HepG2 (cell line): ENCODE measurements around the gene MTA2. TPM values are rescaled to one million over a fixed set of nuclear protein-coding genes. Genes with fewer than 3 reads are reported as not detected.

Source experiments
- EEA1 ChIP-seq: sonication (generic); formaldehyde crosslinking; IDR thresholded peaks from 2 replicates; pipeline ENCODE4 v1.5.1; 2020; ENCODE audit warnings: mild to moderate bottlenecking, missing genetic modification reagents, borderline replicate concordance
- HBP1 ChIP-seq: IDR thresholded peaks from 2 replicates; pipeline ENCODE4 v1.6.1; 2016; ENCODE audit warnings: low read depth, control low read depth
- MED1 ChIP-seq: sonication (generic); formaldehyde crosslinking; IDR thresholded peaks from 2 replicates; pipeline ENCODE4 v1.4.0; 2020; ENCODE audit warnings: missing genetic modification reagents
- MEF2D ChIP-seq: sonication (generic); formaldehyde crosslinking; IDR thresholded peaks from 2 replicates; pipeline ENCODE4 v1.5.1; 2020; ENCODE audit warnings: mild to moderate bottlenecking, missing genetic modification reagents
- RFXAP ChIP-seq: sonication (generic); formaldehyde crosslinking; IDR thresholded peaks from 2 replicates; pipeline ENCODE4 v1.4.0; 2020; ENCODE audit warnings: missing genetic modification reagents, borderline replicate concordance
- TAF15 ChIP-seq: fragments of 200-400 bp; formaldehyde crosslinking; IDR thresholded peaks from one replicate; pipeline ENCODE4 v1.6.1; 2018; ENCODE audit warnings: mild to moderate bottlenecking, low read depth, low read length; ENCODE audit not compliant: poor library complexity, severe bottlenecking
- TFAP4 ChIP-seq: sonication (generic); IDR thresholded peaks from 2 replicates; pipeline ENCODE4 v1.6.1; 2016; ENCODE audit warnings: low read depth, borderline replicate concordance
- THAP7 ChIP-seq: sonication (generic); formaldehyde crosslinking; IDR thresholded peaks from 2 replicates; pipeline ENCODE4 v1.8.1; 2023; ENCODE audit warnings: mild to moderate bottlenecking, missing genetic modification reagents
- TRAFD1 ChIP-seq: sonication (generic); formaldehyde crosslinking; IDR thresholded peaks from 2 replicates; pipeline ENCODE4 v1.5.1; 2020; ENCODE audit warnings: missing genetic modification reagents, mild to moderate bottlenecking, borderline replicate concordance
- ZIK1 ChIP-seq: sonication (generic); formaldehyde crosslinking; IDR thresholded peaks from 2 replicates; pipeline ENCODE4 v1.5.0; 2020; ENCODE audit warnings: mild to moderate bottlenecking, low read depth, missing genetic modification reagents, borderline replicate concordance
- ZNF225 ChIP-seq: sonication (generic); formaldehyde crosslinking; IDR thresholded peaks from 2 replicates; pipeline ENCODE4 v1.4.0; 2020; ENCODE audit warnings: mild to moderate bottlenecking, missing genetic modification reagents
- ZNF296 ChIP-seq: sonication (generic); formaldehyde crosslinking; conservative IDR thresholded peaks from 2 replicates; pipeline ENCODE4 v1.5.0; 2020; ENCODE audit warnings: mild to moderate bottlenecking, missing genetic modification reagents
- ZNF431 ChIP-seq: sonication (generic); formaldehyde crosslinking; IDR thresholded peaks from 2 replicates; pipeline ENCODE4 v1.9.0; 2022; ENCODE audit warnings: missing genetic modification reagents, low read depth, mild to moderate bottlenecking, borderline replicate concordance
- ZNF646 ChIP-seq: sonication (generic); formaldehyde crosslinking; IDR thresholded peaks from 2 replicates; pipeline ENCODE4 v1.9.0; 2021; ENCODE audit warnings: mild to moderate bottlenecking, missing genetic modification reagents
- ZNF772 ChIP-seq: sonication (generic); formaldehyde crosslinking; IDR thresholded peaks from 2 replicates; pipeline ENCODE4 v1.5.0; 2020; ENCODE audit warnings: mild to moderate bottlenecking, missing genetic modification reagents
- ZNF879 ChIP-seq: sonication (generic); formaldehyde crosslinking; IDR thresholded peaks from 2 replicates; pipeline ENCODE4 v1.8.1; 2023; ENCODE audit warnings: missing genetic modification reagents
- ZSCAN20 ChIP-seq: sonication (generic); formaldehyde crosslinking; IDR thresholded peaks from 2 replicates; pipeline ENCODE4 v1.4.0; 2020; ENCODE audit warnings: missing genetic modification reagents, mild to moderate bottlenecking, borderline replicate concordance
- polyA plus RNA-seq, 8 experiments: library from polyadenylated mRNA; depleted of rRNA in 3 of 8; stranded (reverse) in 7 of 8; unstranded in 1 of 8; fragments of >200 nt; fragmentation: Illumina TruSeq in 4 of 8; extraction: Trizol in 4 of 8; gene quantifications; 2 replicates each; pipeline versions ENCODE4 v1.2.1 to v1.2.3, GENCODE V29; 2011 to 2016; ENCODE audit warnings: low read depth in 4 of 8, missing spikeins in 1 of 8, mixed read lengths in 1 of 8; ENCODE audit not compliant: insufficient read depth in 1 of 8
- total RNA-seq, 5 experiments: library from RNA; depleted of rRNA; stranded (reverse); fragments of >200 nt; fragmentation: Illumina TruSeq; extraction: Trizol; gene quantifications; 2 replicates each; pipeline ENCODE4 v1.2.3, GENCODE V29; 2016; ENCODE audit warnings: low read depth in 1 of 5

Gene MTA2
- total and polyA plus RNA-seq, 2 of the 13 experiments (the other 11 are each of a cell fraction or from before 2014, with no cell fraction given) = 14.0 to 70.0 TPM

- TF ChIP-seq ZNF646 (CRISPR knock-in tag) (0 out of 2 replicates have a peak, but pooled peaks have one; percentile 23), ZIK1 (CRISPR knock-in tag) (0 out of 2 replicates have a peak, but pooled peaks have one; percentile 45), HBP1 (CRISPR knock-in tag) (0 out of 2 replicates have a peak, but pooled peaks have one; percentile 17), ZSCAN20 (CRISPR knock-in tag) (0 out of 2 replicates have a peak, but pooled peaks have one; percentile 41), ZNF772 (peak; percentile 1; the same call in 1 of the 2 replicates), TRAFD1 (CRISPR knock-in tag) (no peak), EEA1 (peak; percentile 74; the same call in 1 of the 2 replicates), TFAP4 (no peak), ZNF296 (CRISPR knock-in tag) (0 out of 2 replicates have a peak, but pooled peaks have one; percentile 48), ZNF225 (CRISPR knock-in tag) (peak; percentile 12; the same call in 1 of the 2 replicates), MED1 (CRISPR knock-in tag) (0 out of 2 replicates have a peak, but pooled peaks have one; percentile 2), ZNF431 (CRISPR knock-in tag) (no peak), ZNF879 (CRISPR knock-in tag) (0 out of 2 replicates have a peak, but pooled peaks have one; percentile 6), MEF2D (CRISPR knock-in tag) (no peak), RFXAP (CRISPR knock-in tag) (0 out of 2 replicates have a peak, but pooled peaks have one; percentile 6), TAF15 (no peak), THAP7 (CRISPR knock-in tag) (0 out of 2 replicates have a peak, but pooled peaks have one; percentile 14)
These were observed 28.6 kb downstream of the MTA2 start (continued) for GRCh38 chr11:62573006-62573591.
